ELF-1 (cell line): ENCODE results near the gene CCR6.

Experiments used
- DNase-seq: peaks from one replicate; pipeline ENCODE4 v3.0.0-alpha.2; 2016; ENCODE audit warnings: low read depth, low spot score

Gene CCR6

GRCh38 chr6:167119670-167120582 lies 3.0 kb upstream of the CCR6 start:
- no peak for DNase-seq

- no peak for DNase-seq
Observed at GRCh38 chr6:167120583-167120903, 2.4 kb upstream of the CCR6 start.

- DNase-seq = no peak
Observed at GRCh38 chr6:167121335-167121841, 1.5 kb upstream of the CCR6 start.

- no peak for DNase-seq
Observed at GRCh38 chr6:167122041-167122826, 662 bp upstream of the CCR6 start.

GRCh38 chr6:167124753-167125152 lies 1.9 kb downstream of the CCR6 start:
- no peak for DNase-seq

- DNase-seq = no peak
Observed at GRCh38 chr6:167125410-167125809, 2.5 kb downstream of the CCR6 start.

GRCh38 chr6:167125855-167126349 lies 3.0 kb downstream of the CCR6 start:
- no peak for DNase-seq

- no peak for DNase-seq
Observed at GRCh38 chr6:167127785-167128531, 5.1 kb downstream of the CCR6 start.

- no peak for DNase-seq
Observed at GRCh38 chr6:167129159-167129558, 6.3 kb downstream of the CCR6 start.

- no peak for DNase-seq
Observed at GRCh38 chr6:167129562-167129961, 6.7 kb downstream of the CCR6 start.

- no peak for DNase-seq
Observed at GRCh38 chr6:167130008-167130677, 7.2 kb downstream of the CCR6 start.

GRCh38 chr6:167130712-167131684 lies 8.1 kb downstream of the CCR6 start:
- no peak for DNase-seq

GRCh38 chr6:167134448-167135328 lies 11.8 kb downstream of the CCR6 start:
- DNase-seq = no peak

- DNase-seq = no peak
Observed at GRCh38 chr6:167136376-167136775, 13.5 kb downstream of the CCR6 start.

GRCh38 chr6:167137081-167137480 lies 14.2 kb downstream of the CCR6 start:
- no peak for DNase-seq

GRCh38 chr6:167137881-167138280 lies 15.0 kb downstream of the CCR6 start:
- DNase-seq = no peak

GRCh38 chr6:167139761-167140160 lies 16.9 kb downstream of the CCR6 start:
- no peak for DNase-seq

GRCh38 chr6:167140589-167141474 lies 17.9 kb downstream of the CCR6 start:
- DNase-seq = no peak
